B cell (primary cell): ENCODE results near the gene ASAP3. TPM values are rescaled to one million over a fixed set of nuclear protein-coding genes. Genes with fewer than 3 reads are reported as not detected.

Source experiments
- ATAC-seq: fragments of 200-7000 bp; cut with Tn5 transposase; one replicate; pipeline ENCODE4 v1.10.0; 2021; ENCODE audit warnings: low read depth, mild to moderate bottlenecking, moderate number of reproducible peaks, moderate library complexity
- CTCF ChIA-PET: fragments of 350-600 bp; sonication (Branson Sonifier 250); formaldehyde crosslinking; loops from one replicate; lab custom pipeline; 2021; ENCODE audit warnings: antibody characterized with exemption, inconsistent platforms; lab: Charles Lee
- POLR2A ChIA-PET: fragments of 350-600 bp; sonication (Branson Sonifier 250); formaldehyde crosslinking; loops from one replicate; lab custom pipeline; 2021; ENCODE audit warnings: antibody characterized with exemption; lab: Charles Lee
- DNase-seq: peaks from one replicate; pipeline ENCODE4 v3.0.0; 2013
- H2AFZ ChIP-seq: 2 replicates; pipeline ENCODE4 v1.6.1; 2012; ENCODE audit warnings: mild to moderate bottlenecking, low read depth, low read length; ENCODE audit not compliant: insufficient read depth, poor library complexity, severe bottlenecking
- H3K27ac ChIP-seq, 2 donors: 1 replicate in 1 of 2; 2 replicates in 1 of 2; pipeline ENCODE4 v1.5.1; 2012 to 2013; ENCODE audit warnings: low read length in 2 of 2, mild to moderate bottlenecking in 2 of 2, moderate library complexity in 1 of 2
- H3K27me3 ChIP-seq, 4 experiments: fragments of 200-600 bp in 1 of 4; sonication (generic) in 1 of 4; replicated peaks in 1 of 4; 1 replicate in 2 of 4; 2 replicates in 2 of 4; pipeline versions ENCODE4 v1.6.1 to v1.7.0; 2013 to 2016; ENCODE audit warnings: low read length in 3 of 4, mild to moderate bottlenecking in 2 of 4, mixed read lengths in 1 of 4, moderate library complexity in 1 of 4; ENCODE audit not compliant: insufficient read depth in 4 of 4, control insufficient read depth in 3 of 4; ENCODE audit errors: control extremely low read depth in 1 of 4
- H3K36me3 ChIP-seq, 2 experiments: replicated peaks in 1 of 2; 1 replicate in 1 of 2; 2 replicates in 1 of 2; pipeline versions ENCODE4 v1.6.1 to v1.7.1; 2013; ENCODE audit warnings: low read length in 1 of 2; ENCODE audit not compliant: insufficient read depth in 2 of 2, control insufficient read depth in 1 of 2; ENCODE audit errors: control extremely low read depth in 1 of 2, extremely low read depth in 1 of 2
- H3K4me1 ChIP-seq, 2 donors: fragments of 200-600 bp in 1 of 2; sonication (generic) in 1 of 2; 1 replicate in 1 of 2; 2 replicates in 1 of 2; pipeline versions ENCODE4 v1.5.1 to v1.6.1; 2013 to 2017; ENCODE audit warnings: low read length in 2 of 2; ENCODE audit not compliant: control insufficient read depth in 2 of 2, insufficient read depth in 2 of 2
- H3K4me2 ChIP-seq: replicated peaks from 2 replicates; pipeline ENCODE3; 2012; ENCODE audit warnings: mild to moderate bottlenecking, low read depth, low read length; ENCODE audit not compliant: poor library complexity, severe bottlenecking
- H3K4me3 ChIP-seq, 5 experiments: fragments of 200-600 bp in 1 of 5; sonication (generic) in 1 of 5; 1 replicate in 3 of 5; 2 replicates in 2 of 5; pipeline versions ENCODE4 v1.5.1 to v1.7.0; 2011 to 2016; ENCODE audit warnings: low read length in 4 of 5, mild to moderate bottlenecking in 4 of 5, low read depth in 2 of 5, control low read depth in 1 of 5, moderate library complexity in 1 of 5; ENCODE audit not compliant: insufficient read depth in 1 of 5; ENCODE audit errors: control extremely low read depth in 1 of 5, extremely low read depth in 1 of 5
- H3K79me2 ChIP-seq: fragments of 200-600 bp; sonication (generic); one replicate; pipeline ENCODE4 v1.6.0; 2016; ENCODE audit warnings: low read length; ENCODE audit not compliant: control insufficient read depth, insufficient read depth
- H3K9ac ChIP-seq: fragments of 200-600 bp; sonication (generic); 2 replicates; pipeline ENCODE4 v1.6.1; 2017; ENCODE audit warnings: mild to moderate bottlenecking, low read length, moderate library complexity
- H3K9me3 ChIP-seq, 3 donors: one replicate each; pipeline versions ENCODE4 v1.6.1 to v1.7.1; 2013; ENCODE audit warnings: low read length in 2 of 3; ENCODE audit not compliant: control insufficient read depth in 2 of 3, insufficient read depth in 1 of 3; ENCODE audit errors: control extremely low read depth in 1 of 3
- H4K20me1 ChIP-seq: 2 replicates; pipeline ENCODE4 v1.6.0; 2012; ENCODE audit warnings: mild to moderate bottlenecking, low read length; ENCODE audit not compliant: insufficient read depth, control insufficient read depth, poor library complexity, severe bottlenecking
- H3K27ac Mint-ChIP-seq: one replicate; pipeline ENCODE4 v1.8.0; 2021; ENCODE audit warnings: mixed read lengths
- H3K27me3 Mint-ChIP-seq: one replicate; pipeline ENCODE4 v1.8.0; 2021; ENCODE audit warnings: mixed read lengths
- H3K4me1 Mint-ChIP-seq: one replicate; pipeline ENCODE4 v1.8.0; 2021; ENCODE audit warnings: mixed read lengths
- H3K4me3 Mint-ChIP-seq: one replicate; pipeline ENCODE4 v1.8.0; 2021; ENCODE audit warnings: mixed read lengths
- H3K9me3 Mint-ChIP-seq: one replicate; pipeline ENCODE4 v1.8.0; 2022; ENCODE audit warnings: mixed read lengths; ENCODE audit not compliant: insufficient read depth
- CTCF ChIP-seq: fragments of 200-600 bp; IDR thresholded peaks from one replicate; pipeline ENCODE4 v1.8.0; 2022; ENCODE audit warnings: antibody characterized with exemption, mild to moderate bottlenecking
- EZH2 ChIP-seq: IDR thresholded peaks from 2 replicates; pipeline ENCODE4 v1.6.1; 2012; ENCODE audit warnings: borderline replicate concordance, low read depth, mild to moderate bottlenecking, moderate library complexity, low read length; ENCODE audit not compliant: insufficient read depth, poor library complexity, severe bottlenecking
- WGBS: methylation state at CpG from one replicate; pipeline ENCODE4 v1.1.5; 2013; ENCODE audit warnings: missing lambda C conversion rate; ENCODE audit not compliant: insufficient coverage; 5-methylcytosine and 5-hydroxymethylcytosine counted together
- intact Hi-C: fragments of 100-400 bp; cut with micrococcal nuclease; formaldehyde crosslinking; loops from one replicate; pipeline ENCODE4 v1.10.0; 2022
- polyA plus RNA-seq: library from polyadenylated mRNA; depleted of rRNA; stranded (reverse); fragments of >200 nt; gene quantifications from 2 replicates; pipeline ENCODE4 v1.2.3, GENCODE V29; 2012
- total RNA-seq, 2 donors: library from RNA; stranded (reverse); fragments of 120-200 nt in 1 of 2; gene quantifications; 1 replicate in 1 of 2; 2 replicates in 1 of 2; pipeline versions ENCODE4 v1.2.3 to v1.2.4, GENCODE V29; 2013 to 2022

ASAP3 gene
- total and polyA plus RNA-seq, 2 donors (not counting 1 experiment from before 2014, with no cell fraction given), result 2.9 to 11.0 TPM

- no peak overlapping the region for H3K4me3 Mint-ChIP-seq
- POLR2A ChIA-PET, result no interaction called here
- no peaks in the 10 kb centered on the region for H3K4me1 ChIP-seq
- no peaks in the 10 kb centered on the region for H3K9me3 Mint-ChIP-seq
- DNase-seq (no peak), ATAC-seq (no peak)
- no peak overlapping the region for H3K4me3 ChIP-seq
- peaks cover 0 to 4% (median 0%) of the 10 kb centered on the region in 4 experiments for H3K27me3 ChIP-seq
- no peaks in the 10 kb centered on the region for H3K36me3 ChIP-seq
- TF ChIP-seq CTCF (no peak), EZH2 (no peak)
- CTCF ChIA-PET, result interaction anchor here (0.5 kb wide), 1 partner anchor 86 kb away, joined by 3 read pairs; no protein-coding TSS in a partner anchor
- H3K4me2 ChIP-seq, result no peak overlapping the region
- H3K27ac ChIP-seq, result no peak overlapping the region
- H4K20me1 ChIP-seq, result no peaks in the 10 kb centered on the region
- no CpG with 5 or more reads among the region's 4 CpGs for WGBS
- intact Hi-C loops, result no loop called here
- no peak overlapping the region for H2AFZ ChIP-seq
- peaks cover 28% of the 10 kb centered on the region for H3K27me3 Mint-ChIP-seq
- no peaks in the 10 kb centered on the region for H3K4me1 Mint-ChIP-seq
- H3K27ac Mint-ChIP-seq, result no peak overlapping the region
- no peak overlapping the region for H3K9ac ChIP-seq
- no peaks in the 10 kb centered on the region for H3K9me3 ChIP-seq
- no peaks in the 10 kb centered on the region for H3K79me2 ChIP-seq
Measured at GRCh38 chr1:23460519-23460918, 23.5 kb downstream of the ASAP3 start.

- Histone ChIP-seq H3K4me3 (no peak overlapping the region), H4K20me1 (no peaks in the 10 kb centered on the region), H3K4me2 (no peak overlapping the region), H3K4me1 (no peaks in the 10 kb centered on the region), H3K27ac (no peak overlapping the region), H3K9ac (no peak overlapping the region), H2AFZ (no peak overlapping the region), H3K36me3 (no peaks in the 10 kb centered on the region), H3K9me3 (no peaks in the 10 kb centered on the region), H3K79me2 (no peaks in the 10 kb centered on the region), H3K27me3 (peaks cover 0 to 4% (median 0%) of the 10 kb centered on the region in 4 experiments)
- H3K9me3 Mint-ChIP-seq, result no peaks in the 10 kb centered on the region
- CTCF ChIA-PET, result no interaction called here
- POLR2A ChIA-PET, result interaction anchor here (0.6 kb wide), 1 partner anchor 307 kb away, joined by 4 read pairs; no protein-coding TSS in a partner anchor
- no peak for DNase-seq
- intact Hi-C loops, result no loop called here
- peaks cover 33% of the 10 kb centered on the region for H3K27me3 Mint-ChIP-seq
- H3K27ac Mint-ChIP-seq, result no peak overlapping the region
- 40% methylated on average over 1 of the region's 2 CpGs for WGBS
- no peak overlapping the region for H3K4me3 Mint-ChIP-seq
- H3K4me1 Mint-ChIP-seq, result no peaks in the 10 kb centered on the region
- TF ChIP-seq CTCF (no peak), EZH2 (no peak)
- ATAC-seq, result no peak
Measured at GRCh38 chr1:23459338-23459757, 24.6 kb downstream of the ASAP3 start.
